KMS-11 (cell line): ENCODE measurements around the gene RAB3GAP2.

Experiments
- H2AFZ ChIP-seq: fragments of 200-600 bp; sonication (generic); 2 replicates; pipeline ENCODE4 v1.6.1; 2016; ENCODE audit warnings: antibody characterized with exemption, mixed run types, low read depth
- H3K27ac ChIP-seq: fragments of 200-600 bp; sonication (generic); 2 replicates; pipeline ENCODE4 v1.6.1; 2016; ENCODE audit warnings: mild to moderate bottlenecking, mixed run types
- H3K27me3 ChIP-seq: fragments of 200-600 bp; sonication (generic); 2 replicates; pipeline ENCODE4 v1.6.1; 2017; ENCODE audit warnings: mild to moderate bottlenecking, low read depth, mixed run types, moderate library complexity; ENCODE audit not compliant: insufficient read depth
- H3K36me3 ChIP-seq: fragments of 200-600 bp; sonication (generic); 2 replicates; pipeline ENCODE4 v1.6.1; 2017; ENCODE audit warnings: mild to moderate bottlenecking, mixed run types; ENCODE audit not compliant: insufficient read depth
- H3K4me1 ChIP-seq: fragments of 200-600 bp; sonication (generic); 2 replicates; pipeline ENCODE4 v1.6.1; 2016; ENCODE audit warnings: mild to moderate bottlenecking, low read depth, mixed run types; ENCODE audit not compliant: poor library complexity, severe bottlenecking
- H3K4me2 ChIP-seq: fragments of 200-600 bp; sonication (generic); 2 replicates; pipeline ENCODE4 v1.7.0; 2016; ENCODE audit warnings: mild to moderate bottlenecking, mixed run types
- H3K4me3 ChIP-seq: fragments of 200-600 bp; sonication (generic); IDR thresholded peaks from 2 replicates; pipeline ENCODE4 v1.6.1; 2017; ENCODE audit warnings: low read depth, low read length, mixed read lengths; ENCODE audit not compliant: insufficient read depth
- H3K79me2 ChIP-seq: fragments of 200-600 bp; sonication (generic); 2 replicates; pipeline ENCODE4 v1.6.1; 2016; ENCODE audit warnings: low read depth, mixed run types; ENCODE audit not compliant: insufficient read depth
- H3K9ac ChIP-seq: fragments of 200-600 bp; sonication (generic); 2 replicates; pipeline ENCODE4 v1.6.1; 2016; ENCODE audit warnings: mild to moderate bottlenecking, mixed run types
- H4K20me1 ChIP-seq: fragments of 200-600 bp; sonication (generic); 2 replicates; pipeline ENCODE4 v1.6.1; 2016; ENCODE audit warnings: mild to moderate bottlenecking, mixed run types; ENCODE audit not compliant: insufficient read depth
- TF ChIP-seq, protein P1 (sequence below): fragments of 200-600 bp; sonication (generic); conservative IDR thresholded peaks from 2 replicates; pipeline ENCODE4 v1.6.1; 2017; ENCODE audit warnings: low read depth, mild to moderate bottlenecking, antibody characterized with exemption, low read length, moderate library complexity, mixed read lengths

The RAB3GAP2 gene

DNA sequence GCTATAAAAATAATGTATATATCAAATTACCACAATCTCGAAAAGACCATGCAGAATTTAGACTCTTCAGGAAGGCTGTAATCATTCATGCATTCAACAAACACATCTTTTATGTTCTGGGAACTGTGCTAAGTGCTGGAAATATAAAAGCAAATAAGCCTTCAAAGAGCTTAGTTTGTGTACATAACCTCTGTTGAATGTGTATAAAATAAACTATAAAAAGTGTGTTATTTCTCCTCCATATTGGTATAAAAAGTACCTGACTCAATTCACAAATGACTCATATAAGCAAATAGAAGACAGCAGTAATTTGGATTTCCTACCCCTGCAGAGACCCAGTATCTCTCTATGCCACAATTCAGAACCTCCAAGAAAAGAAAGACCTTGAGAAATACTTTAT lies 36.8 kb downstream of the RAB3GAP2 start:
- H3K27ac ChIP-seq, result no peak overlapping the region
- H3K79me2 ChIP-seq, result 0 out of 2 replicates have a peak, but pooled peaks cover 5% of the 10 kb centered on the region
- TF ChIP-seq, protein P1, sequence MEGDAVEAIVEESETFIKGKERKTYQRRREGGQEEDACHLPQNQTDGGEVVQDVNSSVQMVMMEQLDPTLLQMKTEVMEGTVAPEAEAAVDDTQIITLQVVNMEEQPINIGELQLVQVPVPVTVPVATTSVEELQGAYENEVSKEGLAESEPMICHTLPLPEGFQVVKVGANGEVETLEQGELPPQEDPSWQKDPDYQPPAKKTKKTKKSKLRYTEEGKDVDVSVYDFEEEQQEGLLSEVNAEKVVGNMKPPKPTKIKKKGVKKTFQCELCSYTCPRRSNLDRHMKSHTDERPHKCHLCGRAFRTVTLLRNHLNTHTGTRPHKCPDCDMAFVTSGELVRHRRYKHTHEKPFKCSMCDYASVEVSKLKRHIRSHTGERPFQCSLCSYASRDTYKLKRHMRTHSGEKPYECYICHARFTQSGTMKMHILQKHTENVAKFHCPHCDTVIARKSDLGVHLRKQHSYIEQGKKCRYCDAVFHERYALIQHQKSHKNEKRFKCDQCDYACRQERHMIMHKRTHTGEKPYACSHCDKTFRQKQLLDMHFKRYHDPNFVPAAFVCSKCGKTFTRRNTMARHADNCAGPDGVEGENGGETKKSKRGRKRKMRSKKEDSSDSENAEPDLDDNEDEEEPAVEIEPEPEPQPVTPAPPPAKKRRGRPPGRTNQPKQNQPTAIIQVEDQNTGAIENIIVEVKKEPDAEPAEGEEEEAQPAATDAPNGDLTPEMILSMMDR, result no peak
- H2AFZ ChIP-seq, result no peak overlapping the region
- no peaks in the 10 kb centered on the region for H4K20me1 ChIP-seq
- peaks cover 6% of the 10 kb centered on the region for H3K4me1 ChIP-seq
- H3K4me3 ChIP-seq, result no peak overlapping the region
- H3K27me3 ChIP-seq, result no peaks in the 10 kb centered on the region
- H3K36me3 ChIP-seq, result no peaks in the 10 kb centered on the region
- no peak overlapping the region for H3K9ac ChIP-seq
- no peak overlapping the region for H3K4me2 ChIP-seq

DNA sequence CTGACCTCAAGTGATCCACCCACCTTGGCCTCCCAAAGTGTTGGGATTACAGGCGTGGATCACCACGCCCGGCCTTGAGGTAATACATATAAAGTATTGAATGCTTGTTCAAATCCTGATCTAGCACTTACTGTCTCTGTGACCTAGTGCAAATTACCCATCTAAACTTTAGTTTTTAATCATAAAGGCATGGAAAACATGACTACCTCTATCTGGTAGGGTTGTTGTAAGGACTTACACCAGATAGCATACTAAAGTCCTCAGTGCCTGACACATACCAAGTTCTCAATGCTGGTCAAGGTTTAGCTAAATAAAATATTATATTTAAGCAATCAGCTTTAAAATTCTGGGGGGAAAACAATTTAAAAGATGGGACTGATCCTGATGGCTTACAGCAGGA lies 38.3 kb downstream of the RAB3GAP2 start:
- H3K79me2 ChIP-seq, result no peaks in the 10 kb centered on the region

GRCh38 chr1:220229771-220230170 lies 42.5 kb downstream of the RAB3GAP2 start:
- Histone ChIP-seq H2AFZ (no peak overlapping the region), H3K27me3 (no peaks in the 10 kb centered on the region), H4K20me1 (no peaks in the 10 kb centered on the region), H3K4me1 (no peaks in the 10 kb centered on the region), H3K36me3 (no peaks in the 10 kb centered on the region; the same call in 1 of the 2 replicates), H3K79me2 (no peaks in the 10 kb centered on the region), H3K4me3 (no peak overlapping the region), H3K4me2 (no peak overlapping the region), H3K27ac (no peak overlapping the region), H3K9ac (no peak overlapping the region)
- TF ChIP-seq, protein P1, result no peak

More for the DNA sequence above, 38.3 kb downstream of the RAB3GAP2 start:
- H3K27me3 ChIP-seq, result no peaks in the 10 kb centered on the region
- H3K4me3 ChIP-seq, result no peak overlapping the region
- H3K27ac ChIP-seq, result no peak overlapping the region
- H4K20me1 ChIP-seq, result no peaks in the 10 kb centered on the region
- no peaks in the 10 kb centered on the region for H3K4me1 ChIP-seq
- no peak overlapping the region for H3K9ac ChIP-seq
- TF ChIP-seq, protein P1, result no peak
- no peak overlapping the region for H2AFZ ChIP-seq
- H3K4me2 ChIP-seq, result no peak overlapping the region
- H3K36me3 ChIP-seq, result no peaks in the 10 kb centered on the region

GRCh38 chr1:220227393-220227792 lies 44.9 kb downstream of the RAB3GAP2 start:
- no peaks in the 10 kb centered on the region for H3K79me2 ChIP-seq

More at GRCh38 chr1:220227393-220227792, 44.9 kb downstream of the RAB3GAP2 start:
- TF ChIP-seq, protein P1, result no peak
- Histone ChIP-seq H2AFZ (no peak overlapping the region), H3K36me3 (no peaks in the 10 kb centered on the region; the same call in 1 of the 2 replicates), H3K27ac (no peak overlapping the region), H3K27me3 (no peaks in the 10 kb centered on the region), H3K9ac (no peak overlapping the region), H3K4me3 (no peak overlapping the region), H4K20me1 (no peaks in the 10 kb centered on the region), H3K4me2 (no peak overlapping the region), H3K4me1 (no peaks in the 10 kb centered on the region)
